GM19238 (cell line): ENCODE measurements around the gene CPN2.

Source experiments
- DNase-seq: peaks from one replicate; pipeline ENCODE4 v3.0.0; 2011; ENCODE audit warnings: low spot score; ENCODE audit not compliant: insufficient read length

CPN2 gene

DNA sequence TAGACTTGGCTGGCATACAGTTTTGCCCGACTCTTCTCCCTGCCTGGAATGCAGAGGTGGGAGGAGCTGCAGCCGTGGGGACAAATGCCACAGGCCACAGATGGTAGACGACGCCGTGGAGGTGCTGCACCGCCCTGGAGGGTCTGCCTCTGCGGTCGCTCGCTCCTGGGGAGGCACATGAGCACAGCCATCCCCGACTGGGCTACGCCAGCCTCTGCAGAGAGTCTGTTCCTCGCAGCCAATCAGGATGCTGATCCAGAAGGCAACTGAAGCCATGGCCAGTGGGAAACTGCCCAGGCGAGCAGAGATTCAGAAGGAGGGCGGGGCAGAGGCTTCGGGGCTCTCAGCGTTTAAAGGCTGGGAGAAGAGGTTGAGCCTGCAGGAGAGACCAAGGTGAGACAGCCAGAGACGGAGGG lies 30.3 kb upstream of the CPN2 start:
- DNase-seq: no peak

DNA sequence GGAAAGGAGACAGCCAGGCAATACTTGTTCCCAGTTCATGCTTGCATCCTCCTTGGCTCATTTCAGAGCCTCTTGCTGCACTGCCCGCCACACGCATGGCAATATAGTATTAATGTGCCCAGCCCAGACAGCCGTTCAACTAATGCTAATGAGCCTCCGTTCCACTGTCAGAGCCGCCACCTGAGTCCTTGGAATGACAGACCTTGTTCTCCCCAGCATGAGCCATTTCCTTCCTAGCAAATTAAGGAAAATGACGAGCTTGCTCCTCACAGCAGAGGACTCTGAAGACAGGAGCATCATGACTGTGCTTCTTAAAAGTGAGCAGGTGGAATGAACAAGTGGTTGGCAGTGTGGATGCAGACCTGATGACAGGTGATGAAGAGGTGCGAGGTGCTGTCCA lies 29.2 kb upstream of the CPN2 start:
- no peak for DNase-seq

DNA sequence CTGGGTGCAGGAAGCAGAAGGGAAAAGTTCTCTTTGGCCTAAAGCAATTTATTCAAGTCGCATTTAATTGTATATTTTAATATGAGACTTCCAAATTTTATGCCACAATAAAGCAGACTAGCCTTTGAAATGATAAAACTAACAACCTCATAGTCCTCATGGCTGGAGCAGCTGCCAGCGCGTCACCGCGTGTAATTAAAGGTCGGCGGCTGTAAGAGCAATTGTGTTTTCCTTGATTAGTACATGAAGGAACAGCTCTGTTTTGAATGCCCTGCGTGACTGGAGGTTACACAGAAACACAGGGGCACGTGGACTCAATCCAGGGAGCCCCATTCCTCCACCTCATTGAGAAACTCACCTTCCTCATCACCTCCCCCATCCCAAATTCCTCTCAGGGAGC lies 28.5 kb upstream of the CPN2 start:
- no peak for DNase-seq

DNA sequence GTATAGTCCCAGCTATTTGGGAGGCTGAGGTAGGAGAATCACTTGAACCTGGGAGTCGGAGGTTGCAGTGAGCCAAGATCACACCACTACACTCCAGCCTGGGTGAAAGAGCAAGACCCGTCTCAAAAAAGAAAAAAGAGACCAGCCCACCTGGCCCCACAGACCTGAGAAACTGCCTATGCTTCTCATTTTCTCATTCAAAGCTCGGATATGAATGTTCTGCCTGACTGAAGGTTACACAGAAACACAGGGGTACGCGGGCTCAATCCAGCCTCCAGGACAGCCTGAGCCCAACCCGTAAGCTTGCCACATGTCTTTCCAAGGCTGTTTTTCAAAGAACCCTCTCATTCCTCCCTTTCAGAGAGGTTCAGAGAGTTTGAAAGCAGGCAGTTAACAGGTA lies 28.1 kb upstream of the CPN2 start:
- no peak for DNase-seq

DNA sequence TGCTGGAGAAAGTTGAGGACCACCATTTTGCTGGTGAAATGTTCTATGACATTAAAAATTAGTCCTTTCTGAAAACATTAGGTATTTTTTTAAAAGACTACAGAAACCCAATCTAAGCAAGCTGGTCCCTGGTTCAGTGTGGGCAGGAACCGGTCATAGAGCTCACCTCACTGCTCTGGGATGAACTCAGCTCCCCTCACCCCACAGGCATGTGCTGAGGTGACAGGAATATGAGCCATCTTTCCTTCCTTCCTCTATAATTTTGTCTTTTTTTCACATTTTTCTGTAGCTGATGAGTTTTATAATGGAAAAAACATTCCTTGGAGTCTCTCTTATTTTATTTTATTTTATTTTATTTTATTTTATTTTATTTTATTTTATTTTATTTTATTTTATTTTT lies 26.6 kb upstream of the CPN2 start:
- DNase-seq: no peak

DNA sequence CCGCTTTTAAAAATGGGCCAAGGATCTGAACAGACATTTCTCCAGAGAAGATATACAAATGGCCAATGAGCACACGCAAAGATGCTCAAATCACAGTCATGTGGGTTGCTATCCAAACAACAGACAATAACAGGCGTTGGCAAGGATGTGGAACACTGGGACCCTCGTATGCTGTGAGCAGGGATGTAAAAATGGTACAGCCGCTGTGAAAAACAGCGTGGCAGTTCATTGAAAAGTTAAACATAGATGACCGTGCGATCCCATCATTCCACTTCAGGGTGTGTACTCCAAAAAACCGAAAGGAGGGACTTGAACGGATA lies 25.1 kb upstream of the CPN2 start:
- DNase-seq: no peak

DNA sequence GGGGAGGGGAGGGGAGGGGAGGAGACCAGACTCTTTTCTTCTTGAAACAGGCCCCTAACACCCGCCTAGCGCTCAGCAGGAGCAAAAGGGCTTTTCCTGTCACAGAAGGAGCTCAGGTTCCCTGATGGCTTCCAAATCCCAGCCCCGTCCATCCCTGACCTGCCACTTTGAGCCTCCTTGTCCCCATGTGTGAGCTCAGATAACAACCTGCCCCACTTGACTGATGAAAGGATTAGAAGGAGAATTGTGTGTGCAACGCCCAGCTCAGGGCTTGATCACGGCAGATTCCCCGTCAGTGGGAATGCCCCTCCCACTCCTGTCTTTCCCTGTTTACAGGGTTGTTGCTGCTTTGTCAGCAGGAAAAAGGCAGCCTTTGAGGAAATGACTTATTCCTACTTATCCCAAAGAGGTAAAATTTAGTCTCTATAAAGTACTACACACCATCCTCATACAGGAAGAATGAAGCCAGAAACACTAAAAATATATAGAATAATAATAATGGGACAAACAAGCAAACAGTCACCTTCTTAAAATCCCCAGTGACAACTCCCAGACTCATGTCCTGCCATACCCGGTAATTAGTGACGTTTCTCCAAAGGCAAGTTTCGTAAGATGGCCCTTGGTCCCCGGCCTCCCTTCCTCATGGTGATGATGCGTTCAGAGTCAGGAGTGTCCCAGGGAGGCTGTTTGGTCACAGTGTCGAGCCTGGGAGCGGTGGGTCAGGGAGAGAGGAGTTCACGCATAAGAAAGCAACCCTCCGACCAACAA lies 24.5 kb upstream of the CPN2 start:
- DNase-seq: no peak

DNA sequence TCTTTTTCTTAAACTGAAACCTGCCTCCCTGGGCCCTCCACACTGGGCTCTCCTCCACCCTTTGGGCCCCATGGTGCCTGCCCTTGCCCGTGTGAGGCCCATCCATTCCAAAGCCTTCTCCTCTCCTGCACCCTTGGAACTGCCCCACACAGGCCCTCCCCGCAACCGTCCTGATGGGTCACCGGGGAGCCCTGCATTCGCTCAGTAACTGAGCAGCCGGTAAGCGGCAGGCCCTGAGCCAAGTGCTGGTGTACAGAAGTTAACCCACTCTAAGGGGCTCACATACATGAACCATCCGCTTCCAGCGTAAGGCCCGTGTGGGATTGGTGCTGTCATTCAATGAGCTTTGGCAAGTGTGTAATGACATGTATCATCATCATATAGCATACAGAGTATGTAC lies 23.8 kb upstream of the CPN2 start:
- DNase-seq: no peak

DNA sequence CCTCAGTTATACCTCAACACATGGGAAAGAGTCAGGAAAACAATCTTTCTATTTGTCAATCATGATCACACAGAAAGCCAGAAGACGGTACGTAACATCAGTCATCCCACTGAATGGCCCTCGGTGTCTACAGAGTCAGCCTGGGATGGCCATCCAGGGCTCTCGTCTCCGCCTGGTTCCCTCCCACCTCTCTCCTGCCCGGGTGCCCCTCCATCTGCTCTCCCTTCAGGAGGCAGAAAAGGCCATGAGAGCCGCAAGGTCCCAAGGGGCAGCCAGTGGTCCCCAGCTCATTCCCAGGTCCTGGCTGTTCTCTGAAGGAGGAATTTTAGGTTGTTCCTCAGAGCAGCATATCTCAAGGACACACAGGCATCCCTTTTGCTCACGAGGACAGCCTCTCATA lies 22.8 kb upstream of the CPN2 start:
- DNase-seq: no peak

DNA sequence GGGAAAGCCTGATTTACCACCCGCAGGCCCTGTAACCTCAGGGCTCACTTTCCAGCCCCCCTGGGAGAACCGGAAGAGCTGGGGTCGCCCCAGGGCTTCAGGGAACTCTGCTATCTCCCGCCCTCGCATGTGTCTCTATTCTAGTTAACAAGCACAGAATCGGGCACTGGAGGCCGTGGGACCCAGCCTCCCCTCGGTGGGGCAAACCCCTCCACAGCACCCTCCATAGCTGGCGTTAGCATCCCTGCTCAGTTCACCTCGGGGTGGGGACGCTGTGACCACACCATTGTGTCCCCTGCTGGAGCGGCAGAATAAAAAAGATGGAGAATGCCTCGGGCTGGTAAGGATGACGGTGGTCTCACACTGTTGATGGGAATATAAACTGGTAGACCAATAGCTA lies 21.9 kb upstream of the CPN2 start:
- no peak for DNase-seq

DNA sequence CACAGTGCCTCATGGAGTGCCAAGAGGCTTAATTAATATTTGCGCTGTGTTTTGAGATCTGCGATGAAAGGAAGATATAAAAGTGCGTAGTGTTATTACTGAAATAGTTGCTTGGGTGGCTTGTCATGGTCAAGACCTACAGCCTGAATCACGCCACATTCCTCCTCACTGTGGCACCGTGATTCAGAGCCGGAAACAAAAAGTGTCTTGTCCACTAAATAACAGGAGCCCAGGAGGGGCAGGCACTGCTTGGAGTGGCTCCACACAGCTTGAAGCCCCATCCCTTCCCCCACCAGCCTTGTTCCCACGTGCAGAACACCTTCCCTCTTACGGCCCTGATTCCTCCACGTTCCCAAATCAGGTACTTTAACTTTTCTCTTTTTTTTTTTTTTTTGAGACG lies 19.6 kb upstream of the CPN2 start:
- DNase-seq: no peak

DNA sequence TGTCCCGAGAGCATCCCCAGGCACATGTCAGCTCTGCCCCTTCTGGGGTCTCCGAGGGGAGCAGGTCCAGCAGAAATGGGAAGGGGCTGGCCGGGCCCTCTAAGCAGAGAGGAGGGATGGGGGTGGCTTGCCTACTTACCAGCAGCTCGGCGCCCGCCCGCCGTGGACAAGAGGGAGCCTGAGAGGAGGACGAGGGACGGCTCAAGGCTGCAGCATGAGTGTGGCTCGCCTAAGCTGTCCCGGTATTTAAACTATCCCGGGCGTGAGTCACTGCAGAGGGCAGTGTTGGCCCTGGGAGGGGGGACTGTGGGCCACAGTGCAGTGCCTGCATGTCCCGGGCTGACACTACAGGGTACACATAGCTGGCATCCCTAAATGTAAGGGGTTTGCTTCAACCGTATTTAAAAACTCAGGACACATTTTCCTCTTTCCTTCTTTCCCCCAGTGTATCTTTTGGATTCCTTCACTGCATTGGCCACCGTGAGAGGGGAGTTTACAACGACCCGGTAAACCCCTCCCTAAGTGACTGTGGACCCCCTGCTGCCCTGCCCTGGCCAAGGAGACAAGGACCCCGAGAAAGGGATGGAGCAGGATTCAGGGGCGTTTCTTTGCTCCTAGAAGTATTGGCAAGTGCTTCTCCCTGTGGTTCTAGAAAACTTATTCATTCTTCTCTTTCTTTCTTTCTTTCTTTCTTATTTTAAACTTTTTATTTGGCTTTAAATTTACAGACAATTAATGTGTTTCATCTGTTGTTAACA lies 18.6 kb upstream of the CPN2 start, which contains the start of gene LRRC15:
LRRC15 (minus strand) TSS at position 222 of the 758 bp plus-strand sequence. CDS start 8,700 bp downstream, outside the sequence.
- no peak for DNase-seq

DNA sequence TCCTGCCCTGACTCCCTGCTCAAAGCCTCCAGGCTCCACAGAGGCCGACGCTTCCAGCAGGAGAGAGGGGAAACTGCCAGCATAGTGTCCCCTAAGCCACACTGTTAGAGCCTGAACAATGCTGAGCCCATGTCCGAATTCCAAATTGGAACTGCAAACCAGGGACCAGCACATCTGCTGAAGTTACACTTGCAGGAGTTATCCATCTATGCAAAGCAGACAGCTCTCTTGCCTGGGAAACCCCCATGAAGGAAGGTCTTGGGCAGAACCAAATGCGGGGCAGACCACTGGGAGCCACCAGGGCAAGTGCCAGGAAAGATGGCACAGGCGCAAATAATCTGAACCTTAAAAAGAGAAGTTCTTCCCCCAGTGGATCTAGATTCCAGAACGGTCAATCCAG lies 17.8 kb upstream of the CPN2 start:
- no peak for DNase-seq

DNA sequence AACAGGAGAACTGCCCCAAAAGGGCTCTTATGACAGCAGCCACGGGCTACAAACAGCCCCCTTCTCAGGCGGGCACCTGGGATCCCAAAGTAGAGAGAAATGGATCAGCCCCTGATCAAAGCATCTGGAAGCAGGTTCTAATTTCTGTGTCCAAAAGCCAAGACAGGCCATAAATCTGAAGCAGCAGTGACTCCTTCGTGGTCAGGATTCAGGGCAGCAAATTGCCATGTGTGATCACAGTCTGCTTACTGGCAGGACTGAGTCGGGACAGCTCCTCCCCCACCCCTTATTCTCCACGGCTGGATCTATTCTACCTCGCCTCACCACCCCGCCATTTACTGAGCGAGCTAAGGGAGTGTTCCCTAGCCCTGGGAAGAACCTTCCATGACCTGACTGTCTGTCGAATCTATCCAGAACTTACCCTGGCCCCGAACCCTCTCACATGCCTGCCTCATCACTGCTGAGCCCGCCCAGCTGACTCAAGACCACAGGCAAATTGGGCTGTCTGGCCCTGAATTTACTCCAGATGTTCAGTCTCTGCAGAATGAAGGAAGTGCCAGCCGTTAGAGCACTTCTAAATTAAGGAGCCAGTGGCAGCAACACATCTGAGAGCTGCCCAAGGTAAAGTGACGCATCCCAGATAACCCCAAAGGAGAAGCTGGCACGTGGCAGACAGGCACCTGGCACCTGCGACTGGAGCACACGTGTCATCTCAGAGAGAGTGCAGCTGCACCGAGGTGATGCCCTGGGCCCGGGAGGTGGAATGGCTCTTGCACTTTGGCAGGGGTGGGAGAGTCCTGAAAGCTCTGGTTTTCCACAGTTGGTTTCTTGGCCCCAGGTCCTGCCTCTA lies 17.1 kb upstream of the CPN2 start:
- DNase-seq: no peak

DNA sequence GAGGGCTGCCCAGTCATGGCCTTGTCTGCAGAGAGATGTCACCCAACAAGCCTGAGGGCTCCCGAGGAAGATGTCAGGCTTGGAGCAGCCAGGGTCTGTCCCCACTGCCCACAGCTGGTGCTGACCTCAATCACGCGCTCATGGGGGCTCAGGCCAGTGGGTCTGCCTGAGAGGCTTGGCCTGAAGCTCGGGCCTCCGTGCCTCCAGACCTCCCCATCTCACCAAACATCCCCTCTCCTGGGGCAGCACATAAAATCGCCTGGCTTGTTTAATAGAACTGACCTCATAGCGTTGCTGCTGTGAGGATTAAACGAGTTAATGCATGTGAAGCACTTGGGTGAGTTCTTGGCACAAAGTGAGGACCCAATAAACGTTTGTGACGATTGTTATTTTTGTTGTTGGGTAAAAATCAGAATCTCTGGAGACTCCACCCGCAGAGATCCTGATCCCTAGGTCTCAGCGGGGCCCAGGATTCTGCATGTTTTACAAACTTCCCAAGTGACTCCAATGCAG lies 14.9 kb upstream of the CPN2 start:
- no peak for DNase-seq

DNA sequence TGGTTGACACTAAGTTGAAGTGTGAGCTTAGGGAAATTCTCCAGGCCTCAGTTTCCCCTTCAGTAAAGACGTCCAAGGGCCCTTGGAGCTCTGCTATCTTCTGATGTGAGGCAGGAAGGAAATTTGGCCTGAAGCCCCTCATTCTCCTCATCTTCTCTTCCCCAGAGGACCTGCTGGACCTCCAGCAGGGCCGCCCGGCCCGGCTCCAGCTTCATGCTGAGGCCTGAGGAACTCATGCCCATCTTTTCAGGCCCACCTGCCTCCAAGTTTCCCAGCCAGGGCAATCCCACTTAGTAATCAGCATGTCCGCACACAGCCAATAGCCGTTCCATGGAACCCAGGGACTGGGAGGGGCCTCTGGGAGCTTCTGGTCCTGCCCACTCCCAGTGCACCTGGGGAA lies 14.4 kb upstream of the CPN2 start:
- no peak for DNase-seq

DNA sequence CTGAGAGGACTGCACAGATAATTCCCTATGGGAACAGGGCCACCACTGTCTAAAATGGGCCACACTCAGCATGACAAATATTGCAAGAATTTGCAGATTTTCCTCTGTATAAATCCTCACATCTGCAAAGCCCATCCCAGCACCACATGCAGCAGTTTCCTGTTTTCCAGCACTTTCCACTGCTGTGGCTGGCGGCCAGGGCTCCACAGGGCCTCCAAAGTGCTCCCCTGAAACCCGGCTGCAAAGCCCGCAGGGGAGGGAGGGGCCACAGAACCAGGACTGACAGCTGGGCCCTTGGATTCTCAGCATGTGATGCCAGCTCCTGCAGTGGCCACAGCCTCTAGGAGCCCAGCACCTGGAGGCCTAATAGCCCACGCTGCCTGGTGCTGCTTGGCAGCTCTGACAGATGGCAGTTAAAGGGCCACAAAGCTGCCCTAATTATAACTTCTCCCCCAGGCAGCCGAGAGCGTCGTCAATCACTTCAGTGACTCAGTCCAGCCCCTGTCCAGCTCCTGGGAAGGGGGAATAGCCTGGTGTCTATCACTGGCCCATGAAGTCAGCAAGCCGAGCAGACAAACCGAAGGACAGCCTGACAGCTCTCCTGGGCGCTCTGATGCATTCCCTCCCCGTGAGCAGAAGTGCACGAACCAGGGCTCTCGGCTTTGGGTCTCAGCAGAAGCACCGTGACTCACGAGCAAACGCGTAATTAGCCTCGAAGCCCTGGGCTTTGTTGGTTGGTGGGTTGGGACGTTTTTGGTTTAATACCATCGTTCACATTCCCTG lies 13.7 kb upstream of the CPN2 start:
- no peak for DNase-seq

DNA sequence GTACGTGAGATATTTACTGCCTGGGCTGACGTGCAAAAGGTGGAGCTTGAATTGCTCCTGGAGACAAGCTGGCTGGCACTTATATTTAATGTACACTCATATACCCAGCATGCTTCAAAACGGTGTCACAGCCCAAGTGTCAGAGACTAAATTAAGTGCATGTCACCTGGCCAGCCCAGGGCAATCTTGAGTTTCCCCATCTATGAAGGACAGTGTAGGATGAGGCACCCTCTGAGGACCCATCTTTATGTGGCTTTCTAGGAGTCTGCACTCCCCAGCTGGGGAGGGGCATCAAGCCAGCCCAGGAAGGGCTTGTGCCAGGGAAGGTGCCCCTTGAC lies 13.2 kb upstream of the CPN2 start:
- no peak for DNase-seq

DNA sequence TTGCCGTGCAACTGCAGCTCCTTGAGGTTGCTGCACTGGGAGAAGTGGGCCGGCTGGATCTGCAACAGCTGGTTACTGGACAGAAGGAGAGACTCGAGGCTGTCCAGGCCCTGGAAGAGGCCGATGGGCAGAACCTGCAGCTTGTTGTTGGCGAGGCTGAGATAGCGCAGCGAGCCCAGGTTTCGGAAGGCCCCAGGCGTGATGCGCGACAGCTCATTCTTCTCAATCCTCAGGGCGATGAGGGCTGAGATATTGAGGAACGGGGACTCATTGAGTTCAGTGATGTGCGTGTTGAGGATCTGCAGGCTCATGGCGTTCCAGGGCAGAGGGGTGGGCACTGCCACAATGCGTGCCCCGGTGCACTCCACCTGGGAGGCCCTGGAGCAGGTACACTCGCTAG lies 9.4 kb upstream of the CPN2 start:
- DNase-seq: no peak

DNA sequence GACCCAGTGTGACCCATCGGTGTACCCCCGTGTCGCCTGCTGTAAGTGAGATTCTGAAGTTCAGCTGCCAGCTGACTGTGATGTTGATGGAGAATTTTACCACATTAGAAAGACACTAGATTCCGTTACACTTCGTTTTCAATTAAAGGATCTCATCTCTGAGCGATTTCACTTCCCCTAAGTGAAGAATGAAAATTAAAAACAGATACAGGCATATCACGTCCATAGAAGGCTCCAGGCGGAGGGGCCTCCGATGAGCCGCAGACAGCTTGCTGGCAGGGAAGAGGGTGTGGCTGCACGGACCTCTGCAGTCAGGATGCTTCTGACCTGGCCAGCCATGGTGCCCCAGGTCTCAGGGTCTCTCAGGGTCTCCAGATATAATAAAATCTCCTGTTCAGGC lies 6.6 kb upstream of the CPN2 start:
- DNase-seq: no peak

DNA sequence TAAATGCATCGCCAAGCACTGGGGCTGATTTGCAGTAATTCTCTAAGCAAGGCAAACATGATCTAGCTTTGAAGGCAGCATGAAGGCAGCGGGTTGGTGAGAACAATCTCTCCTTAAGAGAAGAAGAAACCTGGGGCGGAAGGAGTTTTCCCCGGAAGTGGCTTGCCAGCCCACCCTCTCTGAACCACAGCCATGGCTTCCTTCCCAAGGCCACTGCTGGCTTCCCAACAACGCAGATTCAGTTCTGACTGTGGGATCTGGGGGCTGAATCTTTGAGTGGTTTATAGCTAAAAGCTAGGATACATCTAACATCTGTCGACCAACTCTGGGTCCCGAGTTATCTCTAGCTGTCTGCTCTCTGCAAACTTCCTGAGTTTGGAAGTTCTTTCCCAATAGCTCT lies 4.3 kb upstream of the CPN2 start:
- DNase-seq: no peak
